A673 (cell line): ENCODE measurements around the gene DYDC2.

ENCODE experiments used
- EZH2 ChIP-seq: fragments of 200-600 bp; sonication (generic); IDR thresholded peaks from 2 replicates; pipeline ENCODE4 v1.6.1; 2017; ENCODE audit warnings: borderline replicate concordance, low read depth, mild to moderate bottlenecking, mixed read lengths, antibody characterized with exemption, low read length; ENCODE audit not compliant: poor library complexity, severe bottlenecking
- TF ChIP-seq, protein P1 (sequence below): fragments of 300-800, 200-600 bp; sonication (generic); conservative IDR thresholded peaks from 2 replicates; pipeline ENCODE4 v1.5.1; 2017; ENCODE audit warnings: low read depth, mild to moderate bottlenecking, antibody characterized with exemption, low read length, moderate library complexity, mixed read lengths

DNA sequence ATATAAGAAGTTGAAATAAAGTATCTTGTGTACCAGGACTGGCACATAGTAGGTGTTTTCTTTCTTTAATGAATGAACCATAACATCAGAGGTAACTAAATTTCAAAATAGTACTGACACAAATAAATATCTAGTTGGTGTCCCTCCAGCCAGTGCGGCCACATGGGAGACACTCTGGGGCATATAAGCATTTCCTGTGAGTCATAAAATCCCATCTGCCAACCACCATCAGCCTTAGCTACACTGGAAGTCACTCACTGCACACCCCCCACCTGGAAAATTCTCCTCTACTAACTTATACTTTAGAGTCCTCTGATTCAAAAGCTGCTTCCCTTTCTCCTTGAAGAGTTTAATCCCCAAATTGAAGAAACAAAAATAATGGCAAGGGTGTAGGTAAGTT lies 32.5 kb upstream of the DYDC2 start:
- TF ChIP-seq, protein P1, sequence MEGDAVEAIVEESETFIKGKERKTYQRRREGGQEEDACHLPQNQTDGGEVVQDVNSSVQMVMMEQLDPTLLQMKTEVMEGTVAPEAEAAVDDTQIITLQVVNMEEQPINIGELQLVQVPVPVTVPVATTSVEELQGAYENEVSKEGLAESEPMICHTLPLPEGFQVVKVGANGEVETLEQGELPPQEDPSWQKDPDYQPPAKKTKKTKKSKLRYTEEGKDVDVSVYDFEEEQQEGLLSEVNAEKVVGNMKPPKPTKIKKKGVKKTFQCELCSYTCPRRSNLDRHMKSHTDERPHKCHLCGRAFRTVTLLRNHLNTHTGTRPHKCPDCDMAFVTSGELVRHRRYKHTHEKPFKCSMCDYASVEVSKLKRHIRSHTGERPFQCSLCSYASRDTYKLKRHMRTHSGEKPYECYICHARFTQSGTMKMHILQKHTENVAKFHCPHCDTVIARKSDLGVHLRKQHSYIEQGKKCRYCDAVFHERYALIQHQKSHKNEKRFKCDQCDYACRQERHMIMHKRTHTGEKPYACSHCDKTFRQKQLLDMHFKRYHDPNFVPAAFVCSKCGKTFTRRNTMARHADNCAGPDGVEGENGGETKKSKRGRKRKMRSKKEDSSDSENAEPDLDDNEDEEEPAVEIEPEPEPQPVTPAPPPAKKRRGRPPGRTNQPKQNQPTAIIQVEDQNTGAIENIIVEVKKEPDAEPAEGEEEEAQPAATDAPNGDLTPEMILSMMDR: no peak
- TF ChIP-seq EZH2: no peak
